KMS-11 (cell line): ENCODE measurements around the gene SLC39A9.

Experiments used
- H2AFZ ChIP-seq: fragments of 200-600 bp; sonication (generic); 2 replicates; pipeline ENCODE4 v1.6.1; 2016; ENCODE audit warnings: antibody characterized with exemption, mixed run types, low read depth
- H3K27ac ChIP-seq: fragments of 200-600 bp; sonication (generic); 2 replicates; pipeline ENCODE4 v1.6.1; 2016; ENCODE audit warnings: mild to moderate bottlenecking, mixed run types
- H3K27me3 ChIP-seq: fragments of 200-600 bp; sonication (generic); 2 replicates; pipeline ENCODE4 v1.6.1; 2017; ENCODE audit warnings: mild to moderate bottlenecking, low read depth, mixed run types, moderate library complexity; ENCODE audit not compliant: insufficient read depth
- H3K36me3 ChIP-seq: fragments of 200-600 bp; sonication (generic); 2 replicates; pipeline ENCODE4 v1.6.1; 2017; ENCODE audit warnings: mild to moderate bottlenecking, mixed run types; ENCODE audit not compliant: insufficient read depth
- H3K4me1 ChIP-seq: fragments of 200-600 bp; sonication (generic); 2 replicates; pipeline ENCODE4 v1.6.1; 2016; ENCODE audit warnings: mild to moderate bottlenecking, low read depth, mixed run types; ENCODE audit not compliant: poor library complexity, severe bottlenecking
- H3K4me2 ChIP-seq: fragments of 200-600 bp; sonication (generic); 2 replicates; pipeline ENCODE4 v1.7.0; 2016; ENCODE audit warnings: mild to moderate bottlenecking, mixed run types
- H3K4me3 ChIP-seq: fragments of 200-600 bp; sonication (generic); IDR thresholded peaks from 2 replicates; pipeline ENCODE4 v1.6.1; 2017; ENCODE audit warnings: low read depth, low read length, mixed read lengths; ENCODE audit not compliant: insufficient read depth
- H3K79me2 ChIP-seq: fragments of 200-600 bp; sonication (generic); 2 replicates; pipeline ENCODE4 v1.6.1; 2016; ENCODE audit warnings: low read depth, mixed run types; ENCODE audit not compliant: insufficient read depth
- H3K9ac ChIP-seq: fragments of 200-600 bp; sonication (generic); 2 replicates; pipeline ENCODE4 v1.6.1; 2016; ENCODE audit warnings: mild to moderate bottlenecking, mixed run types
- H4K20me1 ChIP-seq: fragments of 200-600 bp; sonication (generic); 2 replicates; pipeline ENCODE4 v1.6.1; 2016; ENCODE audit warnings: mild to moderate bottlenecking, mixed run types; ENCODE audit not compliant: insufficient read depth
- TF ChIP-seq, protein P1 (sequence below): fragments of 200-600 bp; sonication (generic); conservative IDR thresholded peaks from 2 replicates; pipeline ENCODE4 v1.6.1; 2017; ENCODE audit warnings: low read depth, mild to moderate bottlenecking, antibody characterized with exemption, low read length, moderate library complexity, mixed read lengths

The SLC39A9 gene

GRCh38 chr14:69370061-69370460 lies 28.4 kb upstream of the SLC39A9 start:
- Histone ChIP-seq H3K27ac (no peak overlapping the region), H3K4me1 (no peaks in the 10 kb centered on the region), H3K4me3 (no peak overlapping the region), H3K27me3 (no peaks in the 10 kb centered on the region), H3K4me2 (no peak overlapping the region), H3K36me3 (no peaks in the 10 kb centered on the region), H3K79me2 (no peaks in the 10 kb centered on the region), H4K20me1 (no peaks in the 10 kb centered on the region), H2AFZ (no peak overlapping the region), H3K9ac (no peak overlapping the region)
- TF ChIP-seq, protein P1, sequence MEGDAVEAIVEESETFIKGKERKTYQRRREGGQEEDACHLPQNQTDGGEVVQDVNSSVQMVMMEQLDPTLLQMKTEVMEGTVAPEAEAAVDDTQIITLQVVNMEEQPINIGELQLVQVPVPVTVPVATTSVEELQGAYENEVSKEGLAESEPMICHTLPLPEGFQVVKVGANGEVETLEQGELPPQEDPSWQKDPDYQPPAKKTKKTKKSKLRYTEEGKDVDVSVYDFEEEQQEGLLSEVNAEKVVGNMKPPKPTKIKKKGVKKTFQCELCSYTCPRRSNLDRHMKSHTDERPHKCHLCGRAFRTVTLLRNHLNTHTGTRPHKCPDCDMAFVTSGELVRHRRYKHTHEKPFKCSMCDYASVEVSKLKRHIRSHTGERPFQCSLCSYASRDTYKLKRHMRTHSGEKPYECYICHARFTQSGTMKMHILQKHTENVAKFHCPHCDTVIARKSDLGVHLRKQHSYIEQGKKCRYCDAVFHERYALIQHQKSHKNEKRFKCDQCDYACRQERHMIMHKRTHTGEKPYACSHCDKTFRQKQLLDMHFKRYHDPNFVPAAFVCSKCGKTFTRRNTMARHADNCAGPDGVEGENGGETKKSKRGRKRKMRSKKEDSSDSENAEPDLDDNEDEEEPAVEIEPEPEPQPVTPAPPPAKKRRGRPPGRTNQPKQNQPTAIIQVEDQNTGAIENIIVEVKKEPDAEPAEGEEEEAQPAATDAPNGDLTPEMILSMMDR: no peak

- H2AFZ ChIP-seq: no peak overlapping the region
- H3K4me1 ChIP-seq: no peaks in the 10 kb centered on the region
- no peaks in the 10 kb centered on the region for H3K36me3 ChIP-seq
- no peaks in the 10 kb centered on the region for H3K27me3 ChIP-seq
- no peak overlapping the region for H3K4me2 ChIP-seq
- H4K20me1 ChIP-seq: no peaks in the 10 kb centered on the region
- no peak overlapping the region for H3K9ac ChIP-seq
- TF ChIP-seq, protein P1: no peak
- H3K79me2 ChIP-seq: no peaks in the 10 kb centered on the region
- no peak overlapping the region for H3K27ac ChIP-seq
- no peak overlapping the region for H3K4me3 ChIP-seq
Measured at GRCh38 chr14:69372146-69372545, 26.3 kb upstream of the SLC39A9 start.

- TF ChIP-seq, protein P1: no peak
- no peak overlapping the region for H3K4me2 ChIP-seq
- H3K27me3 ChIP-seq: no peaks in the 10 kb centered on the region
- H2AFZ ChIP-seq: no peak overlapping the region
- peaks cover 3% of the 10 kb centered on the region for H3K4me1 ChIP-seq
- H3K79me2 ChIP-seq: no peaks in the 10 kb centered on the region
- H3K4me3 ChIP-seq: no peak overlapping the region
- H3K27ac ChIP-seq: no peak overlapping the region
- no peaks in the 10 kb centered on the region for H3K36me3 ChIP-seq
- H4K20me1 ChIP-seq: no peaks in the 10 kb centered on the region
- no peak overlapping the region for H3K9ac ChIP-seq
Measured at GRCh38 chr14:69373104-69373503, 25.4 kb upstream of the SLC39A9 start.

DNA sequence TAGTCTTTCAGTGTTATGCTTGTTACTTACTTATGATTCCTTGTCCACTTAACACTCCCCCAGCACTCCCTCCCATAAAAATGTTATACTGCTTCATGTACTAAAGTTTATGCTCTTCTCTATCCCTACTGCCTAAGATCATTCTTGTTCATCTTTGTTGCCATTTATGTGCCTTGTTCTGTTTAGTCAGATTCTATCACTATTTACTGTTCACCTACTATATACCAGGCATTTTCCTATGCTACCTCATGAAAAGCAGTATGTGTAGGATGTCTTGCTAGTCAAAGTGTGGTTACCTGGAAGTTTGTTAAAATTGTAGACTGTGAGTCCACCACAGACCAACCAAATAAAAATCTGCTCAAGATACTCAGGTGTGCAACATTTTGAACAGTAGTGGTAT lies 24.3 kb upstream of the SLC39A9 start:
- Histone ChIP-seq H3K4me1 (peaks cover 14% of the 10 kb centered on the region), H3K27me3 (no peaks in the 10 kb centered on the region), H3K27ac (no peak overlapping the region), H3K9ac (no peak overlapping the region), H3K4me2 (no peak overlapping the region), H3K36me3 (no peaks in the 10 kb centered on the region), H4K20me1 (no peaks in the 10 kb centered on the region), H3K79me2 (no peaks in the 10 kb centered on the region), H3K4me3 (no peak overlapping the region), H2AFZ (no peak overlapping the region)
- TF ChIP-seq, protein P1: no peak
